Activated CD8-positive, alpha-beta memory T cell treated with anti-CD3 and anti-CD28 coated beads for 24 hours (primary cell): ENCODE results near the gene NFIC.
"Not testable (repeated sequence)": the region's sequence is repeated elsewhere in the genome, so short reads cannot be mapped to it uniquely, and the experiment has no call there.

ENCODE experiments used
- DNase-seq: peaks from one replicate; pipeline ENCODE4 v3.0.0-alpha.2; 2020

NFIC gene

GRCh38 chr19:3375221-3376090, 9.1 kb downstream of the NFIC start:
- DNase-seq: no peak

- DNase-seq: not testable (repeated sequence)
Measured at GRCh38 chr19:3376091-3376455, 9.7 kb downstream of the NFIC start.

- DNase-seq: no peak
Measured at GRCh38 chr19:3378352-3379150, 12.2 kb downstream of the NFIC start.

- DNase-seq: no peak
Measured at GRCh38 chr19:3380829-3381228, 14.4 kb downstream of the NFIC start.

- DNase-seq: no peak
Measured at GRCh38 chr19:3381701-3382372, 15.5 kb downstream of the NFIC start.

GRCh38 chr19:3382460-3383100, 16.2 kb downstream of the NFIC start:
- DNase-seq: no peak

- no peak for DNase-seq
Measured at GRCh38 chr19:3383121-3383722, 16.8 kb downstream of the NFIC start.

- no peak for DNase-seq
Measured at GRCh38 chr19:3386447-3387234, 20.3 kb downstream of the NFIC start.

- DNase-seq: no peak
Measured at GRCh38 chr19:3387645-3388589, 21.5 kb downstream of the NFIC start.

GRCh38 chr19:3389446-3389778, 23.0 kb downstream of the NFIC start:
- DNase-seq: no peak

- no peak for DNase-seq
Measured at GRCh38 chr19:3389876-3390371, 23.5 kb downstream of the NFIC start.

GRCh38 chr19:3391911-3392310, 25.5 kb downstream of the NFIC start:
- not testable (repeated sequence) for DNase-seq

GRCh38 chr19:3392480-3392879, 26.1 kb downstream of the NFIC start:
- no peak for DNase-seq

GRCh38 chr19:3396881-3397265, 30.5 kb downstream of the NFIC start:
- no peak for DNase-seq

- no peak for DNase-seq
Measured at GRCh38 chr19:3397266-3398022, 31.1 kb downstream of the NFIC start.

- DNase-seq: no peak
Measured at GRCh38 chr19:3398114-3398899, 31.9 kb downstream of the NFIC start.

GRCh38 chr19:3398900-3399278, 32.5 kb downstream of the NFIC start:
- DNase-seq: no peak

GRCh38 chr19:3399311-3399710, 32.9 kb downstream of the NFIC start:
- DNase-seq: not testable (repeated sequence)
